Tracheal epithelial cell (primary cell): ENCODE data around the gene RNU7-1. TPM values are rescaled to one million over a fixed set of nuclear protein-coding genes. Genes with fewer than 3 reads are reported as not detected.

Experiments
- total RNA-seq: library from RNA; depleted of rRNA; stranded (reverse); fragments of >200 nt; gene quantifications from 2 replicates; pipeline ENCODE4 v1.2.1, GENCODE V29; 2014

Gene RNU7-1
- not detected in 2 replicates for total RNA-seq

DNA sequence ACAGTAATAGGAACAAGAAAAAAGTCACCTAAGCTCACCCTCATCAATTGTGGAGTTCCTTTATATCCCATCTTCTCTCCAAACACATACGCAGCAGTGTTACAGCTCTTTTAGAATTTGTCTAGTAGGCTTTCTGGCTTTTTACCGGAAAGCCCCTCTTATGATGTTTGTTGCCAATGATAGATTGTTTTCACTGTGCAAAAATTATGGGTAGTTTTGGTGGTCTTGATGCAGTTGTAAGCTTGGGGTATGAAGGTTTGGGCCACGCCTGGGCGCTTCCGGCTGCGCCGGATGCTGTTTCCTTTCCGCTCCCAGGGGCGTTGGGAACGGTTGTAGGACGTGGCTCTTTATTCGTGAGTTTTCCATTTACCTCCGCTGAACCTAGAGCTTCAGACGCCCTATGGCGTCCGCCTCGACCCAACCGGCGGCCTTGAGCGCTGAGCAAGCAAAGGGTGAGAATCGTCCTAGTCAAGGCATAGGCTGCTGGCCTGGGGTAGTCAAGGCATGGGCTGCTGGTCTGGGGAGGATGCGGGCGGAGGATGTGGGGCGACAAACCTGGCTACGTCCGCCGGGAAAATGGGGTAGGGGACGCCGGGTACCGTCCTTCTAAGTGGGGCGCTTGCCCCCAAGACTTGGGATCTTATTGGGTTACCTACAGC is at the start of gene RNU7-1, which contains the start of gene C12orf57:
TSS of gene RNU7-1 (plus strand) at position 95 of the 659 bp plus-strand sequence.
TSS of gene C12orf57 (plus strand) at position 301 of the 659 bp plus-strand sequence. CDS start at position 401, 100 bp downstream.

DNA sequence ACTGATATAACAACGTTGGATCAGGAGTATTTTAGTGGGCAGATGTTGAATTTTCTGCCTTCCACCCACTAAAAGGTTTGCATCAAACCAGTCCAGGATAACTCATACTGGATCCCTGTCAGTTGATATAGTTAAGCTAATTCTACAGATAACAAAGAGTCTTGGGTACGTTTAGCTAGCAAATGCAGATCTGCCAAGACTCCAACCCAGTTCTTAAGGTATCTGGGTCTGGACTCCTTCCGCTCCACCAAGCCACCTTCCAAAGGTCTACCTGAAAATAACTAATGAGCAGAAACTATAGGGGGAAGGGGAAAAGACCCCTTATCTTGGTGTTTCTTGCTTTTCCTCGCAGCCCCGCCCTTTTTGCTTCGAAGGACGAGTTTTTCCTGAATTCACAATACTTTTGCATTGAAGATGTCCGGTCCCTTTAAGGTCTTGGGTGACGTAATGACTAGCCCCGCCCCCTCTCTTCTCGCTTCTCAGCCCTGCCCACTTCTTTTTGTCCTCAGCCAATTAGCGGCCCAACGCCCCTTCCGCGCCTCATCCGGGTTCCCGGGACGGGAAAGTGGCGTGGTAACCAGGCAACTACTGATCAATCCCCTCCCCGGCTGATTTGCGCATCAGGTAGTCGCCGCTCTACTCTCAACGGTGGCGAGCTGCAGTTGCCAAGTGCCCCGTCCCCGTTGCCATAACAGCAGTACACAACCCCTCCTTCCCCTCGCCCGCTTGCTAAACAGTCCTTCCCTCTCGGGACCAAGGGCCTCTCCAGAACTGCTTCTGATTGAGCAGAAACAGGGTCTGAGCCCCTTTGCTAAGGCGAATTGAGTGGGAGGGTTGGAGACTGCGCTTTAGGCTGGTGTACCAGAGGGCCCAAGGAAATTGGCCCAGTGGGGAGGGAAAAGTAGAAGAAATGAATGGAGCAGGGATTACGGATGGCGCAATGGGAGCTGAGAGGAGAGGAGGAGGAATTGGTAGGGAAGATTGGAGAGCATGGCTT is 39.0 kb upstream of the RNU7-1 start, which contains the start of gene LRRC23:
TSS of gene LRRC23 (plus strand) at position 543 of the 997 bp plus-strand sequence. CDS start 812 bp downstream, outside the sequence.

DNA sequence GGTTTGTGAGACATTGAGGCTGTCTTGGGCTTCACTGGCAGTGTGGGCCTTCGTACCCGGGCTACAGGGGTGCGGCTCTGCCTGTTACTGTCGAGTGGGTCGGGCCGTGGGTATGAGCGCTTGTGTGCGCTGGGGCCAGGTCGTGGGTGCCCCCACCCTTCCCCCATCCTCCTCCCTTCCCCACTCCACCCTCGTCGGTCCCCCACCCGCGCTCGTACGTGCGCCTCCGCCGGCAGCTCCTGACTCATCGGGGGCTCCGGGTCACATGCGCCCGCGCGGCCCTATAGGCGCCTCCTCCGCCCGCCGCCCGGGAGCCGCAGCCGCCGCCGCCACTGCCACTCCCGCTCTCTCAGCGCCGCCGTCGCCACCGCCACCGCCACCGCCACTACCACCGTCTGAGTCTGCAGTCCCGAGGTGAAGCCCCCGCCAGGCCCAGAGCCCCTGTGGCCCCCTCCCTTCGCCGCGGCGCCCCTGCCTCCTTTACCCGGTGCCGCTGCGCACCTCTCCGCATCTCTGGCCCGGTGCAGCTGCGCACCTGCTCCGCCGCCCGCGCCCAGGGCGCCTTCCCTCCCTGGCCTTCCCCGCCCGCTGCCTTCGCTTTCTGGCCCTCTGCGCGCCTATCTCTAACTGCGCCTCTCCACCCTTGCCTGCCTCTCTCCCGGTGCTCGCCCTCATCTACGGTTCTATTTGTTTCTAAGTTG is 29.2 kb upstream of the RNU7-1 start, which contains the start of gene ENO2:
TSS of gene ENO2 (plus strand) at position 335 of the 701 bp plus-strand sequence. CDS start 1,253 bp downstream, outside the sequence.

DNA sequence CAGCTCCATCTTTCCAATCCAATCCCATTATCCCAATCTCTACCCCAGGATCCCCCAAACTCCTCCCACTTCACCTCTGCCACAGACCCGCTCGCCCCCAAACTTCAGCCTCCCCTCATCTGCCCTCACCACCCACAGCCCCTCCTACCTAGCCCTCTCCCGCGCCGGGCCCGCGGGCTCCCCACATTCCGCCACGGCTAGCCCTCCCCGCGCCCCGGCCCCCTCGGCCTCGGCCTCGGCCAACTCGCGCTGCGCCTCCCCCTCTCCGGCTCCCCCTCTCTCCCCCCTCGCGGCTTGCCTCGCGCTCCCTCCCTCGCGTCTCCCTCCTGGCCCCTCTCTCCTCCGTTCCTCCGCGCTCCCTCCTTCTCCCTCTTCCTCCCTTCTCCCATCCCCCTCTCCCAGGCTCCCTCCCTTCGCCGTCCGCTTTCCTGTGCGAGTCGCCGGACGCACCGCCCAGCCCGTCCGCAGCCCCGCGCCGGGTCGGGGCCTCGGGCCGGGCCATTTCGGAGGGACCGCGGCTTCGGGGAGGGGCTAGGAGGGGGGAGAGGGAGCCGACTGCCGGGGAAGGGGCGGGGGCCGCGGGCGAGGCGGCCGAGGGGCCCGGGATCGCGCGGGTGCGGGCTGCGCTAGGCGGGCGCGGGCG is 16.1 kb upstream of the RNU7-1 start, which contains the start of gene ATN1:
TSS of gene ATN1 (plus strand) at position 581 of the 643 bp plus-strand sequence. CDS start 6,043 bp downstream, outside the sequence.

DNA sequence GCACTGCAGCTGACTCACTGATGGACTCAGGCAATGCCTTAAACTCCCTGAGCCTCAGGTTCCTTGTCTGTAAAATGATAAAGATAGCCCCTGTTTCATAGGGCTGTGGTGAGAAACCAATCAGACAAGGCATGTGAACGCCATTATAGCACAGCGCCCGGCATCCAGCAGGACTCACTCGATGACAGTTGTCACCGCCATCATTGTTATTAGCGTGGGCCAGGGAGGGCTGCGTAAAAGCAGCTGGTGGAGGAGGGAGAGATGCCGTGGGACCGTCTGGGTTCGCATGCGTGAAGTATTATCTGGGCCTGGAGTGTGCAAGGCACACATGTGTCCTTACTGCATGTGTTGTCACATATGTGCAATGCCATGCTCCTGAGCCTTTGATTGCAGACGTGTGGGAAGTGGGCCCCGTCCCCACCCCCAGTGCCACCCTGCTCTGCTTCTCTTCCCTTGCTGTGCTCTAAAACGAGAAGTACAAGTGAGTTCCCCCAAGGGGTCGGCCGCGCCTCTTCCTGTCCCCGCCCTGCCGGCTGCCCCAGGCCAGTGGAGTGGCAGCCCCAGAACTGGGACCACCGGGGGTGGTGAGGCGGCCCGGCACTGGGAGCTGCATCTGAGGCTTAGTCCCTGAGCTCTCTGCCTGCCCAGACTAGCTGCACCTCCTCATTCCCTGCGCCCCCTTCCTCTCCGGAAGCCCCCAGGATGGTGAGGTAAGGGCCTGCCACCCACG is 7.4 kb downstream of the RNU7-1 start, which contains the start of gene PTPN6:
TSS of gene PTPN6 (plus strand) at position 546 of the 730 bp plus-strand sequence. CDS start at position 703, 157 bp downstream.

Other genes starting within 250 kb of the RNU7-1 start
- not detected in 2 replicates for gene PIANP, start 243.0 kb upstream of the RNU7-1 start, total RNA-seq
- 56.6 and 68.8 TPM in 2 replicates for gene COPS7A, start 219.8 kb upstream of the RNU7-1 start, total RNA-seq
- gene MLF2, start 190.7 kb upstream of the RNU7-1 start, total RNA-seq, result 176 and 190 TPM in 2 replicates
- 17.7 and 26.0 TPM in 2 replicates for gene PTMS, start 177.5 kb upstream of the RNU7-1 start, total RNA-seq
- gene LAG3, start 171.3 kb upstream of the RNU7-1 start, total RNA-seq, result 0.24 TPM in 1 of 2 replicates, not detected in the other
- not detected in 2 replicates for gene CD4, start 154.3 kb upstream of the RNU7-1 start, total RNA-seq
- gene GPR162, start 122.0 kb upstream of the RNU7-1 start, total RNA-seq, result 0.72 TPM in 1 of 2 replicates, not detected in the other
- 22.2 and 39.3 TPM in 2 replicates for gene P3H3, start 115.4 kb upstream of the RNU7-1 start, total RNA-seq
- 0.24 TPM in 1 of 2 replicates, not detected in the other for gene GNB3, start 102.9 kb upstream of the RNU7-1 start, total RNA-seq
- gene CDCA3, start 92.5 kb upstream of the RNU7-1 start, total RNA-seq, result under 0.01 and 2.4 TPM in 2 replicates
- gene USP5, start 91.7 kb upstream of the RNU7-1 start, total RNA-seq, result 61.2 and 83.4 TPM in 2 replicates
- 1,092 and 1,488 TPM in 2 replicates for gene TPI1, start 76.3 kb upstream of the RNU7-1 start, total RNA-seq
- gene SPSB2, start 70.5 kb upstream of the RNU7-1 start, total RNA-seq, result 7.2 and 7.7 TPM in 2 replicates
- 11.3 and 11.7 TPM in 2 replicates for gene LRRC23, start 39.0 kb upstream of the RNU7-1 start, total RNA-seq
- gene ENO2, start 29.2 kb upstream of the RNU7-1 start, total RNA-seq, result 6.6 and 31.1 TPM in 2 replicates
- gene ATN1, start 15.9 kb upstream of the RNU7-1 start, total RNA-seq, result 6.3 and 12.8 TPM in 2 replicates
- 86.0 and 133 TPM in 2 replicates for gene C12orf57, start 206 bp downstream of the RNU7-1 start, total RNA-seq
- 8.9 and 13.0 TPM in 2 replicates for gene PTPN6, start 7.5 kb downstream of the RNU7-1 start, total RNA-seq
- gene PHB2, start 26.8 kb downstream of the RNU7-1 start, total RNA-seq, result 218 and 285 TPM in 2 replicates
- 68.8 and 101 TPM in 2 replicates for gene EMG1, start 27.1 kb downstream of the RNU7-1 start, total RNA-seq
- 5.5 and 6.2 TPM in 2 replicates for gene LPCAT3, start 74.7 kb downstream of the RNU7-1 start, total RNA-seq
- 1.1 and 11.6 TPM in 2 replicates for gene C1S, start 116.9 kb downstream of the RNU7-1 start, total RNA-seq
- 1.1 and 8.0 TPM in 2 replicates for gene C1R, start 148.6 kb downstream of the RNU7-1 start, total RNA-seq
- gene C1RL, start 165.4 kb downstream of the RNU7-1 start, total RNA-seq, result 16.4 and 18.3 TPM in 2 replicates
- not detected in 2 replicates for gene RBP5, start 185.1 kb downstream of the RNU7-1 start, total RNA-seq
- 8.7 and 17.4 TPM in 2 replicates for gene CLSTN3, start 186.6 kb downstream of the RNU7-1 start, total RNA-seq
- 30.7 and 31.6 TPM in 2 replicates for gene PEX5, start 245.9 kb downstream of the RNU7-1 start, total RNA-seq